Neural cell (in vitro differentiated cells): ENCODE measurements around the gene IL15RA. TPM values are rescaled to one million over a fixed set of nuclear protein-coding genes. Genes with fewer than 3 reads are reported as not detected.

ENCODE experiments used
- H2AFZ ChIP-seq: fragments of 200-600, 300-800 bp; sonication (generic), shearing (Covaris generic); 2 replicates; pipeline ENCODE4 v1.6.0; 2014; ENCODE audit warnings: low read depth, mild to moderate bottlenecking, antibody characterized with exemption, low read length, moderate library complexity
- H3F3A ChIP-seq: fragments of 200-600 bp; shearing (Covaris generic); 2 replicates; pipeline ENCODE4 v1.6.1; 2016; ENCODE audit warnings: mild to moderate bottlenecking, moderate library complexity, mixed read lengths, antibody characterized with exemption, low read length; ENCODE audit not compliant: insufficient read depth, poor library complexity, severe bottlenecking
- H3K27ac ChIP-seq: fragments of 200-600, 300-800 bp; sonication (generic), shearing (Covaris generic); 2 replicates; pipeline ENCODE4 v1.5.1; 2014; ENCODE audit warnings: mild to moderate bottlenecking, low read length, moderate library complexity
- H3K27me3 ChIP-seq: fragments of 300-800, 200-600 bp; sonication (generic), shearing (Covaris generic); 2 replicates; pipeline ENCODE4 v1.6.0; 2014; ENCODE audit warnings: mild to moderate bottlenecking, low read depth, low read length, moderate library complexity; ENCODE audit not compliant: insufficient read depth
- H3K36me3 ChIP-seq: fragments of 300-800, 200-600 bp; sonication (generic), shearing (Covaris generic); 2 replicates; pipeline ENCODE4 v1.5.1; 2014; ENCODE audit warnings: mild to moderate bottlenecking, antibody characterized with exemption, low read length, moderate library complexity; ENCODE audit not compliant: insufficient read depth
- H3K4me2 ChIP-seq: fragments of 300-800, 200-600 bp; sonication (generic), shearing (Covaris generic); 2 replicates; pipeline ENCODE4 v1.6.0; 2014; ENCODE audit warnings: mild to moderate bottlenecking, low read length
- H3K4me3 ChIP-seq: fragments of 300-800, 200-600 bp; sonication (generic), shearing (Covaris generic); 2 replicates; pipeline ENCODE4 v1.5.1; 2014; ENCODE audit warnings: mild to moderate bottlenecking, low read length, moderate library complexity
- H3K79me2 ChIP-seq: fragments of 200-600 bp; shearing (Covaris generic); replicated peaks from 2 replicates; pipeline ENCODE4 v1.6.0; 2014; ENCODE audit warnings: mild to moderate bottlenecking, low read length, moderate library complexity; ENCODE audit not compliant: insufficient read depth
- H3K9ac ChIP-seq: fragments of 300-800, 200-600 bp; sonication (generic), shearing (Covaris generic); 2 replicates; pipeline ENCODE4 v1.6.1; 2016; ENCODE audit warnings: mild to moderate bottlenecking, low read length, mixed read lengths
- H3K9me2 ChIP-seq: fragments of 200-600 bp; shearing (Covaris generic); 2 replicates; pipeline ENCODE4 v1.6.1; 2016; ENCODE audit warnings: mild to moderate bottlenecking, low read length, mixed read lengths; ENCODE audit not compliant: insufficient read depth
- H3K9me3 ChIP-seq: fragments of 200-600, 300-800 bp; sonication (generic), shearing (Covaris generic); 2 replicates; pipeline ENCODE4 v1.6.1; 2016; ENCODE audit warnings: mild to moderate bottlenecking, mixed run types, low read length, moderate library complexity, mixed read lengths
- H4K20me1 ChIP-seq: fragments of 200-600 bp; shearing (Covaris generic); 2 replicates; pipeline ENCODE4 v1.6.1; 2016; ENCODE audit warnings: mild to moderate bottlenecking, mixed run types; ENCODE audit not compliant: insufficient read depth
- CTCF ChIP-seq: fragments of 450-650 bp; IDR thresholded peaks from 2 replicates; pipeline ENCODE4 v1.5.1; 2014; ENCODE audit warnings: antibody characterized with exemption, mild to moderate bottlenecking, moderate library complexity; ENCODE audit not compliant: poor library complexity, severe bottlenecking
- EP300 ChIP-seq: fragments of 450-650 bp; conservative IDR thresholded peaks from 2 replicates; pipeline ENCODE4 v1.6.1; 2014; ENCODE audit warnings: antibody characterized with exemption, mild to moderate bottlenecking, moderate library complexity; ENCODE audit not compliant: poor library complexity, severe bottlenecking
- EZH2 ChIP-seq: fragments of 200-600, 300-800 bp; shearing (Covaris generic), sonication (generic); IDR thresholded peaks from 2 replicates; pipeline ENCODE4 v1.6.1; 2014; ENCODE audit warnings: antibody characterized with exemption, low read length, borderline replicate concordance, mild to moderate bottlenecking; ENCODE audit not compliant: insufficient read depth, poor library complexity, severe bottlenecking
- MXI1 ChIP-seq: fragments of 450-650 bp; conservative IDR thresholded peaks from 2 replicates; pipeline ENCODE4 v1.6.1; 2014; ENCODE audit warnings: antibody characterized with exemption, mild to moderate bottlenecking; ENCODE audit not compliant: poor library complexity, severe bottlenecking
- POLR2AphosphoS5 ChIP-seq: IDR thresholded peaks from 2 replicates; pipeline ENCODE4 v1.6.1; 2012
- RAD21 ChIP-seq: fragments of 450-650 bp; conservative IDR thresholded peaks from 2 replicates; pipeline ENCODE4 v1.6.1; 2014; ENCODE audit warnings: antibody characterized with exemption, mild to moderate bottlenecking, moderate library complexity
- SMC3 ChIP-seq: fragments of 450-650 bp; conservative IDR thresholded peaks from 2 replicates; pipeline ENCODE4 v1.6.1; 2014; ENCODE audit warnings: antibody characterized with exemption, mild to moderate bottlenecking, moderate library complexity; ENCODE audit not compliant: poor library complexity
- TAF1 ChIP-seq: IDR thresholded peaks from 2 replicates; pipeline ENCODE4 v1.6.1; 2012; ENCODE audit warnings: low read depth
- polyA plus RNA-seq: library from polyadenylated mRNA; depleted of rRNA; stranded (reverse); fragments of >200 nt; gene quantifications from 2 replicates; pipeline ENCODE4 v1.2.3, GENCODE V29; 2014
- TF ChIP-seq, protein P1 (sequence below): IDR thresholded peaks from 2 replicates; pipeline ENCODE4 v1.6.1; 2012; ENCODE audit warnings: borderline replicate concordance

The IL15RA gene
- polyA plus RNA-seq, 1 donor from 2014 or later, result not detected

GRCh38 chr10:5945561-5946418, 31.6 kb downstream of the IL15RA start:
- H3K4me3 ChIP-seq, result no peak overlapping the region
- H3K9me2 ChIP-seq, result no peaks in the 10 kb centered on the region
- no peaks in the 10 kb centered on the region for H3K27me3 ChIP-seq
- no peaks in the 10 kb centered on the region for H3K36me3 ChIP-seq
- H2AFZ ChIP-seq, result no peak overlapping the region
- H3K9ac ChIP-seq, result no peak overlapping the region
- H4K20me1 ChIP-seq, result no peaks in the 10 kb centered on the region
- no peaks in the 10 kb centered on the region for H3K79me2 ChIP-seq
- no peaks in the 10 kb centered on the region for H3K9me3 ChIP-seq
- H3F3A ChIP-seq, result no peaks in the 10 kb centered on the region
- TF ChIP-seq EZH2 (no peak), RAD21 (no peak), POLR2AphosphoS5 (no peak), TAF1 (no peak), MXI1 (no peak), EP300 (no peak), CTCF (no peak), SMC3 (no peak)
- TF ChIP-seq, protein P1, sequence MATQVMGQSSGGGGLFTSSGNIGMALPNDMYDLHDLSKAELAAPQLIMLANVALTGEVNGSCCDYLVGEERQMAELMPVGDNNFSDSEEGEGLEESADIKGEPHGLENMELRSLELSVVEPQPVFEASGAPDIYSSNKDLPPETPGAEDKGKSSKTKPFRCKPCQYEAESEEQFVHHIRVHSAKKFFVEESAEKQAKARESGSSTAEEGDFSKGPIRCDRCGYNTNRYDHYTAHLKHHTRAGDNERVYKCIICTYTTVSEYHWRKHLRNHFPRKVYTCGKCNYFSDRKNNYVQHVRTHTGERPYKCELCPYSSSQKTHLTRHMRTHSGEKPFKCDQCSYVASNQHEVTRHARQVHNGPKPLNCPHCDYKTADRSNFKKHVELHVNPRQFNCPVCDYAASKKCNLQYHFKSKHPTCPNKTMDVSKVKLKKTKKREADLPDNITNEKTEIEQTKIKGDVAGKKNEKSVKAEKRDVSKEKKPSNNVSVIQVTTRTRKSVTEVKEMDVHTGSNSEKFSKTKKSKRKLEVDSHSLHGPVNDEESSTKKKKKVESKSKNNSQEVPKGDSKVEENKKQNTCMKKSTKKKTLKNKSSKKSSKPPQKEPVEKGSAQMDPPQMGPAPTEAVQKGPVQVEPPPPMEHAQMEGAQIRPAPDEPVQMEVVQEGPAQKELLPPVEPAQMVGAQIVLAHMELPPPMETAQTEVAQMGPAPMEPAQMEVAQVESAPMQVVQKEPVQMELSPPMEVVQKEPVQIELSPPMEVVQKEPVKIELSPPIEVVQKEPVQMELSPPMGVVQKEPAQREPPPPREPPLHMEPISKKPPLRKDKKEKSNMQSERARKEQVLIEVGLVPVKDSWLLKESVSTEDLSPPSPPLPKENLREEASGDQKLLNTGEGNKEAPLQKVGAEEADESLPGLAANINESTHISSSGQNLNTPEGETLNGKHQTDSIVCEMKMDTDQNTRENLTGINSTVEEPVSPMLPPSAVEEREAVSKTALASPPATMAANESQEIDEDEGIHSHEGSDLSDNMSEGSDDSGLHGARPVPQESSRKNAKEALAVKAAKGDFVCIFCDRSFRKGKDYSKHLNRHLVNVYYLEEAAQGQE, result no peak
- no peak overlapping the region for H3K4me2 ChIP-seq
- H3K27ac ChIP-seq, result no peak overlapping the region

GRCh38 chr10:5945190-5945509, 32.2 kb downstream of the IL15RA start:
- H3F3A ChIP-seq, result no peaks in the 10 kb centered on the region
- H2AFZ ChIP-seq, result no peak overlapping the region
- no peaks in the 10 kb centered on the region for H3K9me3 ChIP-seq
- H3K79me2 ChIP-seq, result no peaks in the 10 kb centered on the region
- H3K27me3 ChIP-seq, result no peaks in the 10 kb centered on the region
- H3K4me2 ChIP-seq, result no peak overlapping the region
- H3K4me3 ChIP-seq, result no peak overlapping the region
- no peak overlapping the region for H3K9ac ChIP-seq
- H3K36me3 ChIP-seq, result no peaks in the 10 kb centered on the region
- no peak overlapping the region for H3K27ac ChIP-seq
- no peaks in the 10 kb centered on the region for H4K20me1 ChIP-seq
- no peaks in the 10 kb centered on the region for H3K9me2 ChIP-seq
- no peak for TF ChIP-seq MXI1
- TF ChIP-seq EP300, result no peak
- no peak for TF ChIP-seq SMC3
